GM18861 (cell line): ENCODE results near the gene TNIK.

Experiments
- ATAC-seq: cut with Tn5 transposase; IDR thresholded peaks from one replicate; pipeline ENCODE4 v1.9.1; 2021; ENCODE audit not compliant: unreplicated experiment

TNIK gene

GRCh38 chr3:171346019-171346418, 114.2 kb downstream of the TNIK start:
- no peak for ATAC-seq

- ATAC-seq: no peak
Observed at GRCh38 chr3:171345107-171345843, 114.9 kb downstream of the TNIK start.

- no peak for ATAC-seq
Observed at GRCh38 chr3:171343693-171344092, 116.5 kb downstream of the TNIK start.

GRCh38 chr3:171342783-171343420, 117.3 kb downstream of the TNIK start:
- no peak for ATAC-seq

DNA sequence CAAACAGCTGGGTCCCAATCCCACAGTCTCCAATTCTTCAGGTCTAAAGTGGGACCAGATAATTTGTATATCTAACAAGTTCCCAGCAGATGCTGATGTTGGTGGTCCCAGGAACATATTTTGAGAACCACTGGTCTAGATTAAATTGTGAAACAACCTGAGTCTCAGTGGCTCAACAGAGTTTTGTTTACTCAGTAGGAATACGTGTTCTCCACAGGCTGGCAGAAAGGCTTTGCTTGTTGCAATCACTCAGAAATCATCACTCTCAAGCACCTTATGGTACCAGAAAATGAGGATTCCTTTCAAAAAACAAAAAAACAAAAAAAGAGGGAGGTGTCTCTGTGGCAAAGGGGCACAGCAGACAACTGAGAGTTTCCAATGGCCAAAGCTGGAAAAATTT, 118.0 kb downstream of the TNIK start:
- ATAC-seq: no peak

DNA sequence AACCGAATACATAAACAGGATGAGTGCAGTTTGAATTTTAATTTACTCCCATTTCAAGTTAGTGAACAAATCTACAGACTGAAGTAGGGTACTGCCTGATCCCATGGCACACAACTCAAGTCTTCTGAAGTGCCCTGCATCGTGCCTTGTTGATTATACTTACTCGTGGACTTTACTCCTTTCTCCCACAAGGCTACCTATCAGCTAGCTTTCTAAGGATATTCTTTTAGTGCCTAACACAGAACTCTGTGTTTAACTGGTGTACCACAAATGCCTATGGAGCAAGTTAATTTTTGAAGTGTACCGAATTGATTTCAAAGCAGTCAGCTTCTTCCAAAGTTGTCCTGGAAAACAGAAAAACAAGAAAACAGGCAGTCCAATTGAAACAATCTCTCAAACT, 119.8 kb downstream of the TNIK start:
- ATAC-seq: no peak

DNA sequence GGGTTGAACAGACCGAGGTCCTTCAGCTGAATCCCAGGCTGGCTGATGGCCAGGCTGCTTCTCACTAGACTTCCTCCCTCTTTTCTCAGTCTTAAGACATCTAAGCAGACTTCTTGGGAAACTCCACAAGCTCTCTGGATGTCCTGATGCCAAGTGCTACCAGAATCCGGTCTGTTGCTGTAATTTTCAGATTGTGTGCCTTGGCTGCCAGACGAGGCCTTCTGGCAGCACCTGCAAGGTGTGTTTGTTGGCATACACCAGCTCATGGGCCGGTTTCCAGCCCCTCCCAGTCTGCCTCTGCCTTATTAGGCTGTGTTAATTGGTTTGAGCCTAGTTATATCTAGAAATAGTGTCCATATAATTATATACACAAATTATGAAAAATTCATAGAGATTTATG, 120.6 kb downstream of the TNIK start:
- ATAC-seq: no peak

GRCh38 chr3:171336406-171336805, 123.8 kb downstream of the TNIK start:
- no peak for ATAC-seq

DNA sequence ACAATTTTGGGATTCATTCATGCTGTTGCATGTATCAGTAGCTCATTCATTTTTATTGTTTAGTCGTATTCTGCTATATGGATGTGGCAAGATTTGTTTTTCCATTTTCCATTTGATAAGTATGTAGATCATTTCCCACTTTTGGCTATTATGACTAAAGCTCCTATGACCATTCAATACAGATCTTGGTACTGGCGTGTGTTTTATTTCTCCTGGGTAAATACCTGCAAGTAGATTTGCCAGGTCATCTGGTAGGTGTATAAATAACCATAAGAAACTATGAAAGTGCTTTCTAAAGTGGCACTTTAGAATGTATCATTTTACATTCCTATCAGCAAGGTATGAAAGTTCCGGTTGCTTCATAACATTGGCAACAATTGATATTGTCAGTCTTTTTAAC, 124.6 kb downstream of the TNIK start:
- no peak for ATAC-seq

- ATAC-seq: no peak
Observed at GRCh38 chr3:171334465-171334811, 125.8 kb downstream of the TNIK start.

- ATAC-seq: no peak
Observed at GRCh38 chr3:171333784-171334464, 126.3 kb downstream of the TNIK start.

GRCh38 chr3:171330938-171331337, 129.3 kb downstream of the TNIK start:
- no peak for ATAC-seq

GRCh38 chr3:171329746-171330145, 130.5 kb downstream of the TNIK start:
- no peak for ATAC-seq

- no peak for ATAC-seq
Observed at GRCh38 chr3:171328419-171329082, 131.7 kb downstream of the TNIK start.

GRCh38 chr3:171327441-171328174, 132.6 kb downstream of the TNIK start:
- ATAC-seq: no peak

DNA sequence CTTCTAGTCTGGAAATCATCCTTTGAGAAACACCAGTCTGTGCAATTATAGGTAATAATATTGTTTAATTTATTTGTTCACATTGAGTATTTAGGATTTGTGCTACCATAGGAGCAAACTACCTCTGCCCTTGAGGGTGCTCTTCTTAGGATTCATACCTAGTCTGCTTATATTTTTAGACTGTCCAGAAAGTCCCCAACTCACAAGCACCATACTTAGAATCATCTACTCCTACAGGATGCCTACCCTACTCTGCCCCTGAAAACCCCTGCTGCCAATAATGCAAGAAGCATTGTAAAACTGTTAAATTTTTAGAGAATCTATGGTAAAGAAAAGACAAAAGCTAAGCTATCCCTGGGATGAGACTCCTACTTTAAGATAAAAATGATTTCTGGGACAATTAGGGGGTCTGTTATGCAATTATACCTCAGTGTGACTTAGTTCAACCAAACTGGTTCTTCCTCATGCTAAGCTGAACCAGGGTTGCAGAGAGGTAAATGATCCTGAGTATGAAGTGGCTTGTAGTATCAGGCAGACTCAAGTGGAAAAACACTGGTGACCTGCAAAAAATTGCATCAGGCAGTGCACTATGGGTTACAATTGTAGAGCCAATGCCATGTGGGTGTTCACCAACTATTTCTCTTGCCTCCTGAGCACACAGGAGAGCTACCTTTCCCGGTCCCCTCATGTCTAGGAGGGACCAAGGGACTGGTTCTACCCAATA, 133.3 kb downstream of the TNIK start:
- no peak for ATAC-seq

DNA sequence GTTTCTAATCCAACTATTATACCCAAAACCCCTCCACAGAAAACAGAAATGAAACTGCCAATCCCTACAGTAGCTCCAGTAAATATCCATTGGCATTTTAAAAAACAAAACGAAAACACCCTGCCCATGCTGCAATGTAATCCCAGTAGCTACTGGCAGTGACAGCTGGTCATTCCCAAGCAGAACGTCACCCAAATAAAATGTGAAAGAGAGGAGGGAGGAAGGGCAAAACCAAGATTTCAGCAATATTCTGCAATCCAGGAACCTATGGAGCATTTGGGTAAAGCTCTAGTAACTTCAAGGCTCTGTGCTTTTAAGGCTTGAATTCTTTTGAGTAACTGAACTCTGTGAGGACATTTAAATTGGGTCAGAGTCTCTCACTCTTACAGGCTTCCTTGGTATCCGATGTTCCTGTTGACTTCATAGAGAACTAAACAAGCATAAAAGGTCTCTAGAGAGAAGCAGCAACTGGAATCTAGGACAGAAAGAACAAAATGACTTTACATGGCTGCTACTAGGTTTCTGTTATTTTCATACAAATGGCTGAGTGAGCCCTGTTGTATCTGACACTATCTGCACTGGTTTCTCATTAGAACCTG, 136.2 kb downstream of the TNIK start:
- ATAC-seq: no peak

DNA sequence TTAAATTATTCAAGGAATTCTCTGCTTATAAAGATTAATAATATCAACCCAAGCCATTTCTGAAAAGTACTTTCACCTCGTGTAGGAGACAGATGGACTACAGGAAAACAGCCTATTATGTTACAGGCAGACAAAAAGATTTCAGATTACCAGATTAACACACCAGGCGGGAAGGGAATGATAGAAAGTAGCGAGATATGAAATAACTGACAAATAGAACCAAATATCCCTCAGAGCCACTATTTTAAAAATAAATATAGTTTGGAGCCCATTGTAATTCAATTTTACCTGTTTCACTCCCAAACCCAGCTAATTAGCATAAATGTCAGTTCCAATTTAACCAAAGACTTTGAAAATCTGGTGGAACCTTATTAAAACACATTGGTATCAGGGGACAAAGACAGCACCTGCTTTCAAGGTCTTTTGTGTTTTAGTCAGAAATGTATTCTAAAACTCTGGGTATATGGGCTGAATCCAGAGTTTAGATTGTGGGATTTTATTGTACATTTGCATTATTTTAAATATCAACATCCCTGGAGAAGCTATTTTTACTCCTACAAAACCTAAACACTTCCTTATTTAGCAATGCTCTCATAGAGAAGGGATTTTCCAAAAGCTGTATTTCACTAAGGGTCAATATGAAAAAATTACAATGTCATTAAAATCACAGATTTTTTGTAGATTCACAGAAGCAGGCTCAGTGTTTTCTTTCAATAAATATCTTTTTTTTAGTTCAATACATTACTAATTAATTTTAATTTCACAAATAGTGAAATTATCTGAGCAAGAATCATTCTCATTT, 138.4 kb downstream of the TNIK start:
- ATAC-seq: no peak
